SH-SY5Y (cell line): Measurements from ENCODE around the gene CD28.

Source experiments
- GATA2 ChIP-seq: IDR thresholded peaks from 2 replicates; pipeline ENCODE4 v1.6.1; 2011; ENCODE audit warnings: mild to moderate bottlenecking, low read depth, low read length
- GATA3 ChIP-seq: IDR thresholded peaks from 2 replicates; pipeline ENCODE4 v1.6.1; 2011; ENCODE audit warnings: low read depth, mild to moderate bottlenecking, low read length, moderate library complexity

- no peak for TF ChIP-seq GATA2
- TF ChIP-seq GATA3: no peak
Measured at GRCh38 chr2:203687165-203687564, 19.3 kb upstream of the CD28 start.
